ENCODE measurements around the gene TOR4A. TPM values are rescaled to one million over a fixed set of nuclear protein-coding genes. Genes with fewer than 3 reads are reported as not detected.
"Not testable (repeated sequence)": the region's sequence is repeated elsewhere in the genome, so short reads cannot be mapped to it uniquely, and the experiment has no call there.

The TOR4A gene
- total and polyA plus RNA-seq, 2 experiments from 2014 or later, result 4.1 to 29.6 TPM

DNA sequence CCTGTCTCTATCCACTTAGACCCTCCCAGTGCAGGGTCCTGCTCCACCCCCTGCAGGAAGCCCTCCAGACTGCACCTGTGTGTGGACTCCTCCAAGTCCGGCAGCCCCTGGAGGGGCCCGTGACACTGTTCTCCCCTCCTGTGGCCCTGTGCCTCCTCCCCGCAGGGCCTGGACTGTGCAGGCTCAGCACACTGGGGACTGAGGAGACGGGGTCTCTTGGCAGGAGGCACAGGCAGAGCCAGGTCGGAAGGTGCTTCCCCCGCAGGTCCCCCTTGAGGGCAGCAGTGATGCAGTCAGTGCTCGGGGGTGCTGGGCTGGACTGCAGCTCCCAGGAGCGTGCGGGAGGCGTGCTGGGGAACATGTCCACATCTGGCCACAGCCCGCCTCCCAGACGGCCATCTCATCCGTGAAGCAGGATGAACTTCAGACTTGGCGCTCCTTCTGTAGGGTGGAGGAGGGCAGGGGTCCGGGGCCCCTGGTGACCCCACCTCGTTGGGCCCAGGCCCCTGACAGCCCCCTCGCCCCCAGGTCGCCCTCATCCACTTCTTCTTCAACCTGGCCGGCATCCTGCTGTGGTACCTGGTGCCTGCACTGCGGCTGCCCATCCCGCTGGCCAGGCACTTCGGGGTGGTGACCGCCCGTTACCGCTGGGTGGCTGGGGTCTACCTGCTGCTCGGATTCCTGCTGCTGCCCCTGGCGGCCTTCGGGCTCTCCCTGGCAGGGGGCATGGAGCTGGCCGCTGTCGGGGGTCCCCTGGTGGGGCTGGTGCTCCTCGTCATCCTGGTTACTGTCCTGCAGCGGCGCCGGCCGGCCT, 41.9 kb upstream of the TOR4A start:
- H3K4me2 ChIP-seq (ENCODE audit: unreplicated experiment), result no peak overlapping the region
- H3K9me2 ChIP-seq (ENCODE audit: insufficient read depth), result no peaks in the 10 kb centered on the region
- WGBS, 2 experiments (ENCODE audit: low coverage in 1 of 2, low lambda C conversion rate in 2 of 2, missing lambda C conversion rate in 2 of 2), result 61 to 64% methylated on average over 34 to 35 of the region's 35 CpGs
- no peaks in the 10 kb centered on the region for H3K9me3 ChIP-seq (ENCODE audit: low read depth)
- H4K20me1 ChIP-seq (ENCODE audit: insufficient read depth), result no peaks in the 10 kb centered on the region
- TF ChIP-seq EZH2 (IDR thresholded peaks at IDR 0.05; ENCODE audit: insufficient read depth, poor library complexity, severe bottlenecking) (no peak), EZH2phosphoT487 (IDR thresholded peaks at IDR 0.05; ENCODE audit: insufficient read depth, low read depth) (no peak)
- no peaks in the 10 kb centered on the region for H3K36me3 ChIP-seq (ENCODE audit: low read depth)
- H3F3A ChIP-seq (ENCODE audit: insufficient read depth), result no peaks in the 10 kb centered on the region; the same call in 1 of the 2 replicates
- no peak overlapping the region for H3K9ac ChIP-seq
- no peak overlapping the region for H3K27ac ChIP-seq
- no peak overlapping the region for H3K4me3 ChIP-seq
- DNase-seq, result no peak
- H3K79me2 ChIP-seq (ENCODE audit: insufficient read depth), result peaks cover 25% of the 10 kb centered on the region
- H3K27me3 ChIP-seq (replicated peaks; ENCODE audit: insufficient read depth), result no peaks in the 10 kb centered on the region
- no peak overlapping the region for H2AFZ ChIP-seq
- in situ Hi-C loops (cut with MboI), result no loop called here
- no peaks in the 10 kb centered on the region for H3K4me1 ChIP-seq (ENCODE audit: insufficient read depth)

DNA sequence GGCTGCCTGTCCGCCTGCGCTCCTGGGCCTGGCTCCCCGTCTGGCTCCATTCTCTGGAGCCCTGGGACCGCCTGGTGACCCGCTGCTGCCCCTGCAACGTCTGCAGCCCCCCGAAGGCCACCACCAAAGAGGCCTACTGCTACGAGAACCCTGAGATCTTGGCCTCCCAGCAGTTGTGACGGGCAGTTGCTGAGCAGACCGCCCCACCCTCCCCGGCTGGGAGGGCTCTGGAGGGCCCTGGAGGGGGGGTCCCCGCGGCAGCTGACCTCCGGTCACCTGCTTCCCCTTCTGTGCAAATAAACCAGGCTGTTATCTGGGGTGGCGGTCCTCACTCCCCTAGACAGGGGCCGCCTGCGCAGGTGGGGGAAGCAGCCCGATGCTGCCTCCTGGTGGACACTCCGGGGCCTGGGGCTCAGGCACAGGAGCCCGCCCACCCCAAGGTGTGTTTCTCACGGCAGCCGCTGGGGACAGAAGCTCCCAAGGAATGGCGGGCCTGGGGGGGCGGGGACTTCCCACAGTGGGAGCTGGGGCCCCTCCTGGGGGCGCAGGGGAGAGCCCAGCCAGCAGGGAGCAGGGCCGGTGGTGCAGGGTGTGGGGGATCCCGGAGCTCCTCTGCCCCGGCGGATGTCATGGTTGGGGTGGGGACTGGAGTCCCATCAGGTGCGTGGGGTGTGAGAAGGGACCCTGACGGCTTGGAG, 41.1 kb upstream of the TOR4A start:
- DNase-seq, result peak; percentile 89
- H3K9me3 ChIP-seq (ENCODE audit: low read depth), result no peaks in the 10 kb centered on the region
- no peaks in the 10 kb centered on the region for H4K20me1 ChIP-seq (ENCODE audit: insufficient read depth)
- H3K4me1 ChIP-seq (ENCODE audit: insufficient read depth), result no peaks in the 10 kb centered on the region
- no peak overlapping the region for H3K4me2 ChIP-seq (ENCODE audit: unreplicated experiment)
- H3K9me2 ChIP-seq (ENCODE audit: insufficient read depth), result no peaks in the 10 kb centered on the region
- H3K4me3 ChIP-seq, result no peak overlapping the region
- H3K36me3 ChIP-seq (ENCODE audit: low read depth), result no peaks in the 10 kb centered on the region
- peaks cover 25% of the 10 kb centered on the region for H3K79me2 ChIP-seq (ENCODE audit: insufficient read depth)
- in situ Hi-C loops (cut with MboI), result no loop called here
- no peaks in the 10 kb centered on the region for H3K27me3 ChIP-seq (replicated peaks; ENCODE audit: insufficient read depth)
- H3F3A ChIP-seq (ENCODE audit: insufficient read depth), result no peaks in the 10 kb centered on the region; the same call in 1 of the 2 replicates
- no peak overlapping the region for H3K9ac ChIP-seq
- no peak overlapping the region for H3K27ac ChIP-seq
- 12 to 16% methylated on average over 24 to 30 of the region's 31 CpGs for WGBS, 2 experiments (ENCODE audit: low coverage in 1 of 2, low lambda C conversion rate in 2 of 2, missing lambda C conversion rate in 2 of 2)
- TF ChIP-seq EZH2phosphoT487 (IDR thresholded peaks at IDR 0.05; ENCODE audit: insufficient read depth, low read depth) (no peak), EZH2 (IDR thresholded peaks at IDR 0.05; ENCODE audit: insufficient read depth, poor library complexity, severe bottlenecking) (no peak)
- H2AFZ ChIP-seq, result no peak overlapping the region

DNA sequence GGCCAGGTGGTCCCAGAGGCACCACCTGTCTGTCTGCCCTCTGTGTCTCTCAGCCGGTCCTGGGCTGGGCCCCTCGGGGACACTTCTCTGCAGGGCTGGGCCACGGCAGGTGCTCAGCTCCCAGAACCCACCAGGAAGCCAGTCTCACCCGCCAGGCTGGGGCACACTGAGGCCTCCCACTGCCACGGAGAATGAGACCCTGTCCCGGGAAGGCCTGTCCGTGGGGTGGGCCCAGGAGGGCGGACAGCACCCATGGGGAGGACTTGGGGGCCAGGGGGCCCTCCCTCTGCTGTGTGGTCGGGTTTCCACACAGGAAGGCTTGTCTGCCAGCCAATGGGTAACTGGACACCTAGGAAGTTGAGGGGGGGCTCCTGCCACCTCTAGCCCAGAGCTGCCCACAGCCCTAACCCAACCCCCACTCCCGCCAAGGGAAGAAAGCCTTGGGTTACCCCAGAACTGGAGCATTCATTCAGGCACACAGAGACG, 40.5 kb upstream of the TOR4A start:
- H3K4me3 ChIP-seq, result no peak overlapping the region
- no peaks in the 10 kb centered on the region for H3K9me3 ChIP-seq (ENCODE audit: low read depth)
- no peak for DNase-seq
- H3K9ac ChIP-seq, result no peak overlapping the region
- no peaks in the 10 kb centered on the region for H4K20me1 ChIP-seq (ENCODE audit: insufficient read depth)
- H3F3A ChIP-seq (ENCODE audit: insufficient read depth), result no peaks in the 10 kb centered on the region; the same call in 1 of the 2 replicates
- peaks cover 29% of the 10 kb centered on the region for H3K79me2 ChIP-seq (ENCODE audit: insufficient read depth)
- TF ChIP-seq EZH2 (IDR thresholded peaks at IDR 0.05; ENCODE audit: insufficient read depth, poor library complexity, severe bottlenecking), result no peak
- H3K4me2 ChIP-seq (ENCODE audit: unreplicated experiment), result no peak overlapping the region
- H3K4me1 ChIP-seq (ENCODE audit: insufficient read depth), result no peaks in the 10 kb centered on the region
- H3K27ac ChIP-seq, result no peak overlapping the region
- H3K9me2 ChIP-seq (ENCODE audit: insufficient read depth), result no peaks in the 10 kb centered on the region
- H3K36me3 ChIP-seq (ENCODE audit: low read depth), result peaks cover 3% of the 10 kb centered on the region; the same call in 1 of the 2 replicates
- WGBS, 2 experiments (ENCODE audit: low coverage in 1 of 2, low lambda C conversion rate in 2 of 2, missing lambda C conversion rate in 2 of 2), result 44 to 48% methylated on average over 11 of the region's 11 CpGs
- H2AFZ ChIP-seq, result no peak overlapping the region
- in situ Hi-C loops (cut with MboI), result no loop called here
- no peaks in the 10 kb centered on the region for H3K27me3 ChIP-seq (replicated peaks; ENCODE audit: insufficient read depth)

DNA sequence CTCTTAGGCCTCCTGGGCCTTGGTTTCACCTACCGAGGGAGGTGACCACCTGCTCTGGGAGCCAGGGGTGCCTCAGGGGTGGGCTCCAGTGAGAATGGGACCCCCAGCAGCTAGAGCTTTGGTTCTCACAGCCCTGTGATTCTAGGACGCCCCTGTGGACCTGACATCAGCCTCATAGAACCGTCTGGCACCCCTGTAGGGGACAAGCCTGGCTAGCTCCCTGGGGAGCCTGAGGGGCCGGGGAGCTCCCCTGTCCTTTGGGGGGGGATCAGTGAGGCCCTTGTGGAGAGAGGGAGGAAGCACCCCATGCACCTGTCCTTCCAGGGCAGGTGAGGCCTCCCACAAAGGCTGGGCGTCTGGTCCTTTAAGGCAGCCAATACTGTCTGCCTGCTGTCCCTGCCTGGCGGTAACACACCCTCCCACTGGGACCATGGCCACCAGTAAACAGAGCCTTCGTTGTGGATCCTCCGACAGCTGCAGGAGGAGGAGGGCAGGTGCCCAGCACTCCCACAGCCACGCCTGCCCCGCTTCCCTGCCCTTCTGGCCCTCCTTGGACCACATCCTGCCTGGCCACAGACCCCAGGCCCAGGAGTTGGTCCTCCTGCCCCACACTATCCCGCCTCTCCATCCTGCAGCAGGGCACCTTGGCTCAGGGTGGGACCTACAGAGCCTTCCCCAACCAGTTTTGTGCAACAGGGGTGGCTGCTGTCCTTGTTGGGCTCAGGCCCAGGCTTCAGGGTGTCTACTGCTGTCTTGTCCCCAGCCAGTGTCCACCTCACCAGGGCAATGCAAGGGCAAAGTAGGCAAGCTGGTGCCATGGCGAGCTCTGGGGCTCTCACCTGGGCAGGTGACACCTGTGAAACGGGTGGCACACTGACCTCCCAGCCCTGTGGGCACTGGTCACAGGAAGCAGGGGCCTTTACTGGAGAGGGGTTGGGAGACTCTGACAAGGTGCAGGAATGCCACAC, 39.5 kb upstream of the TOR4A start:
- Histone ChIP-seq H3K9me3 (ENCODE audit: low read depth) (no peaks in the 10 kb centered on the region), H3K4me2 (ENCODE audit: unreplicated experiment) (no peak overlapping the region), H2AFZ (no peak overlapping the region), H3K9ac (no peak overlapping the region), H3K27ac (no peak overlapping the region), H3K79me2 (ENCODE audit: insufficient read depth) (peaks cover 39% of the 10 kb centered on the region), H3F3A (ENCODE audit: insufficient read depth) (peaks cover 6% of the 10 kb centered on the region), H3K9me2 (ENCODE audit: insufficient read depth) (no peaks in the 10 kb centered on the region), H3K4me3 (no peak overlapping the region), H4K20me1 (ENCODE audit: insufficient read depth) (peaks cover 9% of the 10 kb centered on the region; the same call in 1 of the 2 replicates), H3K4me1 (ENCODE audit: insufficient read depth) (peaks cover 9% of the 10 kb centered on the region; the same call in 1 of the 2 replicates), H3K36me3 (ENCODE audit: low read depth) (peaks cover 12% of the 10 kb centered on the region; the same call in 1 of the 2 replicates), H3K27me3 (replicated peaks; ENCODE audit: insufficient read depth) (no peaks in the 10 kb centered on the region)
- 86 to 88% methylated on average over 12 to 13 of the region's 13 CpGs for WGBS, 2 experiments (ENCODE audit: low coverage in 1 of 2, low lambda C conversion rate in 2 of 2, missing lambda C conversion rate in 2 of 2)
- TF ChIP-seq EZH2 (IDR thresholded peaks at IDR 0.05; ENCODE audit: insufficient read depth, poor library complexity, severe bottlenecking) (no peak), EZH2phosphoT487 (IDR thresholded peaks at IDR 0.05; ENCODE audit: insufficient read depth, low read depth) (no peak)
- in situ Hi-C loops (cut with MboI), result no loop called here
- DNase-seq, result no peak

DNA sequence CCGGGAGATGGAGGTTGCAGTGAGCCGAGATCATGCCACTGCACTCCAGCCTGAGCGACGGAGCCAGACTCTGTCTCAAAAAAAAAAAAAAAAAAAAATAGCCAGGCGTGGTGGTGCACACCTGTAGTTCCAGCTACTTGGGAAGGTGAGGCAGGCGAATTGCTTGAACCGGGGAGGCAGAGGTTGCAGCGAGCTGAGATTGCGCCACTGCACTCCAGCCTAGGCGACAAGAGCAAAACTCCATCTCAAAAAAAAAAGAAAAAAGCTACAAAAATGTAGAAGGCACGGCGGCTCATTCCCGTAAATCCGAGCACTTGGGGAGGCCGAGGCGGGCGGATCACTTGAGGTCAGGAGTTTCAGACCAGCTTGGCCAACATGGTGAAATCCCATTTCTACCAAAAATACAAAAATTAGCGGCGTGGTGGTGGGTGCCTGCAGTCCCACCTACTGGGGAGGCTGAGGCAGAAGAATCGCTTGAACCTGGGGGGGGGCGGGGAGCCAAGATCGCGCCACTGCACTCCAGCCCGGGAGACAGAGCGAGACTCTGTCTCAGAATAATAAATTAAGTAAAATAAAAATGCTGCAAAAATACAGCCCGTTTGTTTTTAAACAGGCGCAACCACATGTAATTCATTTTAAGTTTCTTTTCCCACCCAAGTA, 37.9 kb upstream of the TOR4A start:
- peaks cover 13% of the 10 kb centered on the region; the same call in 1 of the 2 replicates for H3K4me1 ChIP-seq (ENCODE audit: insufficient read depth)
- H3K9me3 ChIP-seq (ENCODE audit: low read depth); in situ Hi-C loops (cut with MboI); DNase-seq; H3K9me2 ChIP-seq (ENCODE audit: insufficient read depth); H3K27me3 ChIP-seq (replicated peaks; ENCODE audit: insufficient read depth): not testable (repeated sequence)
- peak overlapping the region; percentile 95 for H3K9ac ChIP-seq
- H4K20me1 ChIP-seq (ENCODE audit: insufficient read depth), result peaks cover 19% of the 10 kb centered on the region; the same call in 1 of the 2 replicates
- peaks cover 18% of the 10 kb centered on the region for H3K36me3 ChIP-seq (ENCODE audit: low read depth)
- H3F3A ChIP-seq (ENCODE audit: insufficient read depth), result peaks cover 22% of the 10 kb centered on the region
- WGBS, 2 experiments (ENCODE audit: low coverage in 1 of 2, low lambda C conversion rate in 2 of 2, missing lambda C conversion rate in 2 of 2), result 30 to 31% methylated on average over 25 to 27 of the region's 27 CpGs
- H2AFZ ChIP-seq, result peak overlapping the region; percentile 55
- H3K4me3 ChIP-seq, result peak overlapping the region; percentile 78
- peak overlapping the region; percentile 95 for H3K27ac ChIP-seq
- peak overlapping the region; percentile 95 for H3K4me2 ChIP-seq (ENCODE audit: unreplicated experiment)
- peaks cover 54% of the 10 kb centered on the region for H3K79me2 ChIP-seq (ENCODE audit: insufficient read depth)
